NCI-H1436 (cell line): ENCODE results near the gene WDR82.
A peak's percentile ranks its signal among the peaks of the same experiment; 100 is the strongest.

Experiments
- DNase-seq: peaks from one replicate; lab custom pipeline; 2025; lab: John Stamatoyannopoulos, UW

WDR82 gene

GRCh38 chr3:52237006-52237656 lies 41.3 kb downstream of the WDR82 start:
- DNase-seq, result no peak

GRCh38 chr3:52236424-52236886 lies 42.0 kb downstream of the WDR82 start:
- no peak for DNase-seq

DNA sequence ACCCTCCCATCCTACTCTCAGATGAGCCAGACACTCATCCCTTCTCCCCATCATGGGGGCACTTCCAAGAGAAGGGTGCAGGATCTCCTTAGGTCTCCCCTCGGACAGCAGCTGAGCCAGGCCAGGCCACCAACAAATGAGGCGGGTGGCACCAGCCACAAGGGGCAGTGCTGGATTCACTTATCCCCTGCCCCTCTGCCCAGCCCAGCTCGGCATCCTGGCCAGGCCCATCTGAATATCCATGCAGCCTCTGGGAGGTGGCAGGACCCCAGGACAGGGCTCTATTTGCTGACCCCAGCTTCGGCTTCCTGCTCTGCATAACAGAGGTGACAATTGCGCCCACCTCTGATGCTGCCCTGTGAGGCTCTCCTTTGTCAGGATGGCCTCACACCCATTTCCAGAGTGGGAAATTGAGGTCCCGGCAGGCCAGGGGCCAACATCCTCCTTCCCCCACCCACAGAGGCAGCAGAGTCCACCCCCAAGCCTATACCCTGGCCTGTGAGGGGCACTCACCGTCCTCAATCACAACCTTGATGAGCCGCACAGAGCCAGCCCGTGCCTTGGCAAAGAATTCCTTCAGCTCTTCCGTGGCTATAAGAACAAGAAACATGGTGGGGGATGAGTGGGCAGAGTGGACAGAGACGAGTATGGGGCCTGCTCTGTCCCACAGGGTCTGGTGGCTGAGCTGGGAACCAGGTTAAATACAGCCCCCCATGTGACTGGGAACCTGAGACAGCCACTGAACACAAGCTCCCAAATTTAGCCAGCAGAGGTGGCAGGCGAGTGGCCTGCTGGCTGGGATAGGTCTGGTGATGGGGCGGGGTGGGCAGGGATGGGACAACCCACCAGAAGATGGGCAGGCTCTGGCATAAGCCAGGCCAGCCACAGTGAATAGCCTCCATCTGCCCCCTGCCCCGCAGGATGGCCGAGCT lies 43.7 kb downstream of the WDR82 start:
- DNase-seq, result no peak

- no peak for DNase-seq
Observed at GRCh38 chr3:52233968-52234367, 44.5 kb downstream of the WDR82 start.

- no peak for DNase-seq
Observed at GRCh38 chr3:52233108-52233591, 45.3 kb downstream of the WDR82 start.

- DNase-seq, result no peak
Observed at GRCh38 chr3:52232279-52233107, 46.0 kb downstream of the WDR82 start.

DNA sequence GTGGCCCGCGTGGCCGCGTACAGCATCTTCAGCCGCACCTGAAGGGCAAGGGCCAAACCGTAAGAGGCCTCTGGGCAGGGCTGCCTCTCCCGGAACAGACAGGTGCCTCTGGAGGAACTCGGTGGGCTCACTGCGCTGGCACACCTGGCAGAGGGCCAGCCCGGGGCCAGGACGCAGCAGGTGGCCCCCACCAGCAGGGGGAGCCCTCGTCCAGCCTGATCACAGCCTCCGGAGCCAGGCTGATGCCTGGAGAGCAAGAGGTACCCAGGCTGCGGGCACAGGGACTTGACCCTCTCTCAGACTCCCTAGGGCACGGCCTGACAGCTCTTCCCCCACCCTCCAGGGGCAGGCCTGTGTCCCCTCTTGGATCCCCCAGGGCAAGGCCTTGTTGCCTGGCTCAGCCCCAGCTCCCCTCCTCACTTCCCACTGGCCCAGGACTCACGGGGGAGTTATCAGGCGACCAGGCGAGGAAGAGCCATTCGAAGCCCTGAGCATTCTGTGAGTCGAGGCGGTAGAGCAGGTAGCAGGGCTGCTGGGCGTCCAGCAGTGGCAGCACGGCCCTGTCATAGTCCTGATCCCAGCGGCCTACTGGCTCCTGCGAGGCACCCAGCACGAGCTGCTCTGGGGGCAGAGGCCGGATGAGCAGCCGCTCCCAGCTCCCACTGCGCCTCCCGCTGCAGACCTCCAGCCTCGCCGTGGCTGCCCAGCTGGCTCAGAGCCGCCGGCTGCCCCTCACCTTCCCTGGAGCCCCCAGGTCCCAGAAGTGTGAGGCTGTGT lies 46.8 kb downstream of the WDR82 start:
- peak; percentile 45 for DNase-seq

- DNase-seq, result no peak
Observed at GRCh38 chr3:52230889-52231499, 47.5 kb downstream of the WDR82 start.

DNA sequence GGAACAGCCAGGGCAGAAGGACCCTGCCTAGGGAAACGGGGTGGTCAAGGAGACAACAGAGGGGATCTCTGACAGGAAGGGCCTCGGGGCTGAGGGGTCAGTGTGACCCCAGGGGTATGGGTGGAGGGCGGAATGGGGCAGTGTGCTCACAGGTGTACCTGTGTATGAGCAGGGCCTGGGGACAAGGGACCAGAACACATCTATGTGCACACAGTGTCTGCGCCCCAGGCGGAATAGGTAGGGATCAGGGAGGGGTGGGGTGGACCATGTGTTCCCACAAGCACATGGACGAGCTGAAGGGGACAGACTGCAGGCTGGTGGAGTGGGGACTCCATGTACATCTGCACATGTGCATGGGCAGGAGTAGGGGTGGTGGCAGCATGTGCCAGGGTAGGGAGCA lies 48.0 kb downstream of the WDR82 start:
- no peak for DNase-seq

DNA sequence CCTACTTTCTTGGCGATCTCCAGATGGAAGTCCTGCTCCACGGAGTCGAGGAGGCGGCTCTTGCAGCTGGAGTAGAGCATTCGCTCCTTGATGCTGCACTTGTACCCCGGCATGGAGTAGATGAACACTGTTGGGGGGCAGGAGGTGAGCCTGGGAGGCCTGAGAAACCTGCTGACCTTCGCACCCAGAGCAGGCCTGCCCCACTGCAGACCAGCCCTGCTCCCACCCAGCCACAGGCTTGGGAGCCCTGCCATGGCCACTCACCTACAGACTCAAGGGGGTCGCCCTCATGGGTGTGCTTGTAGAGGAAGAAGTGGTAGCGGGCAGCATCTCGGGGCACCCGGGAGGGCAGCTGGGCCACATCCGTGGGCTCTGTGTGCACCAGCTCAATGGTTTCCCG lies 48.8 kb downstream of the WDR82 start:
- DNase-seq, result no peak

- no peak for DNase-seq
Observed at GRCh38 chr3:52228751-52229291, 49.6 kb downstream of the WDR82 start.

DNA sequence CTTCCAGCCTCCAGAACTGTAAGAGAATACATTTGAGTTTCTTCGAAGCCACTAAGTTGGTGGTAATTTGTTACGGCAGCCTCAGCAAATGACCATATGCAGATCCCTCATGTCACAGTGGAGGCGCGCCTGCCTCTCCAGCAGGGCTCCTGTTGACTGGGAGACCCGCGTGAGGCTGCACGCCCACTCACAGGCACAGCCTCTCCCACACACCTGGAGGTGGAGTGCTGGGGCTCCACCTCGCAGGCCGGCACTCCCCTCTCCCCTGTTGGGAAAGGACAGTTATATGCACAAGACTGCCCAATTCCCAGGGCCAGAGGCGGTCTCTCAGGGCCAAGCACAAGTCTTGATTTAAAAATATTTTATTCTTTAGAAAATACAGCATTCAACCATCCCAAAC lies 50.2 kb downstream of the WDR82 start:
- no peak for DNase-seq

GRCh38 chr3:52227766-52228165 lies 50.7 kb downstream of the WDR82 start:
- DNase-seq, result no peak

GRCh38 chr3:52227117-52227516 lies 51.3 kb downstream of the WDR82 start:
- no peak for DNase-seq

- DNase-seq, result no peak
Observed at GRCh38 chr3:52226229-52226817, 52.1 kb downstream of the WDR82 start.

DNA sequence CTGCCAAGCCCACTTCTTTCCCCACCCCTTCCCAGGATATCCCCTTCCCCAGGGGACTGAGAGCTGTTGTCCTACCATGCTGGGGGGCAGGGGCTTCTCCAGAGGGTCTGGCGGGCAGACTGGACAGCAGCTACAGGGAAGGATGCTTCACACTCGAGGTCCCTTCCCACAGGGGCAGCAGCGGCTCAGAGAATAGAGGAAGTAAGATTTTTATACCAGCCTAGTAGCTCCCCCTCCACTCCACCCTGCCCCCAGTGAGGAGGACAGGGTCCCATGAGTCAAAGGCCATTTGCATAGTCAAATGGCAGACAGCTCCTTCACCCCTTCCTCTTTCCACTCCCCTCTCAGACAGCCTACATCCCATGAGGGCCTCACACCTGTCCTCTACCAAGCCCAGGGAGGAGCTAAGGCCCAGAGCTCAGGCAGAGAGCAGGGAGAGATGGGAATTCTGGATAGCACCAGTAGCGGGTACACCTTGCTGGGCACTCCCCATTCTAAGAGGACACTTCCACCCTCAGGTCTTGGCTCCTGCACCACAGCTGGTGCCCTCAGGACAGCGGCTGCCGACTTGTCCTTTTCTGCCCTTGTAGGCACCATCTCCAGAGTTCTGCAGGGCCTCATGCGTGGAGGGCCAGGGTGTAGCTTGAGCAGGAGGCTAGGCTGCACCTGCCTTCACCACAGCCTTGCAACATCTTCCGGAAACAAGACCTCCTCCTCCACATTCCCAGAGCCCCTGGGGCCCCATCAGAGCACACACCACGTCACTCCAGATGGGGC lies 52.8 kb downstream of the WDR82 start, which contains the start of gene TLR9:
Gene TLR9 (minus strand): TSS at position 194 of the 777 bp plus-strand sequence. CDS start 116 bp downstream, at position 78.
- DNase-seq, result peak; percentile 38

GRCh38 chr3:52223449-52224408 lies 54.7 kb downstream of the WDR82 start:
- no peak for DNase-seq
